ENCODE measurements around the gene CEACAM16. TPM values are rescaled to one million over a fixed set of nuclear protein-coding genes. Genes with fewer than 3 reads are reported as not detected.

Gene CEACAM16
- total RNA-seq, 1 donor from 2014 or later: not detected

GRCh38 chr19:44696939-44697669, 1.8 kb upstream of the CEACAM16 start:
- H3K27ac Mint-ChIP-seq (ENCODE audit: unreplicated experiment): peak overlapping the region; percentile 28
- DNase-seq (ENCODE audit: low spot score): no peak

GRCh38 chr19:44697670-44698034, 1.3 kb upstream of the CEACAM16 start:
- no peak for TF ChIP-seq CTCF (IDR thresholded peaks at IDR 0.05; ENCODE audit: unreplicated experiment)
- no peak overlapping the region for H3K27ac Mint-ChIP-seq (ENCODE audit: unreplicated experiment)
- peaks cover 5% of the 10 kb centered on the region for H3K27me3 Mint-ChIP-seq (ENCODE audit: unreplicated experiment)

More at GRCh38 chr19:44696939-44697669, 1.8 kb upstream of the CEACAM16 start:
- H3K27me3 Mint-ChIP-seq (ENCODE audit: unreplicated experiment): peaks cover 4% of the 10 kb centered on the region
- no peaks in the 10 kb centered on the region for H3K9me3 Mint-ChIP-seq (ENCODE audit: unreplicated experiment)
- no peaks in the 10 kb centered on the region for H3K4me1 Mint-ChIP-seq (ENCODE audit: unreplicated experiment)
- H3K4me3 Mint-ChIP-seq (ENCODE audit: unreplicated experiment): peak overlapping the region; percentile 11
- H3K36me3 Mint-ChIP-seq (ENCODE audit: low read depth, unreplicated experiment): peaks cover 3% of the 10 kb centered on the region
- TF ChIP-seq CTCF (IDR thresholded peaks at IDR 0.05; ENCODE audit: unreplicated experiment): no peak

GRCh38 chr19:44700547-44700946, 1.6 kb downstream of the CEACAM16 start:
- no peak for DNase-seq (ENCODE audit: low spot score)
- Mint-ChIP-seq H3K27ac (ENCODE audit: unreplicated experiment) (no peak overlapping the region), H3K27me3 (ENCODE audit: unreplicated experiment) (peaks cover 10% of the 10 kb centered on the region), H3K4me3 (ENCODE audit: unreplicated experiment) (no peak overlapping the region), H3K4me1 (ENCODE audit: unreplicated experiment) (no peaks in the 10 kb centered on the region), H3K9me3 (ENCODE audit: unreplicated experiment) (no peaks in the 10 kb centered on the region), H3K36me3 (ENCODE audit: low read depth, unreplicated experiment) (peaks cover 3% of the 10 kb centered on the region)
- no peak for TF ChIP-seq CTCF (IDR thresholded peaks at IDR 0.05; ENCODE audit: unreplicated experiment)

More at GRCh38 chr19:44697670-44698034, 1.3 kb upstream of the CEACAM16 start:
- DNase-seq (ENCODE audit: low spot score): no peak
- Mint-ChIP-seq H3K4me1 (ENCODE audit: unreplicated experiment) (no peaks in the 10 kb centered on the region), H3K9me3 (ENCODE audit: unreplicated experiment) (no peaks in the 10 kb centered on the region), H3K36me3 (ENCODE audit: low read depth, unreplicated experiment) (peaks cover 3% of the 10 kb centered on the region), H3K4me3 (ENCODE audit: unreplicated experiment) (no peak overlapping the region)

GRCh38 chr19:44701228-44701627, 2.3 kb downstream of the CEACAM16 start:
- TF ChIP-seq CTCF (IDR thresholded peaks at IDR 0.05; ENCODE audit: unreplicated experiment): no peak
- Mint-ChIP-seq H3K4me3 (ENCODE audit: unreplicated experiment) (no peak overlapping the region), H3K4me1 (ENCODE audit: unreplicated experiment) (no peaks in the 10 kb centered on the region), H3K9me3 (ENCODE audit: unreplicated experiment) (no peaks in the 10 kb centered on the region), H3K27me3 (ENCODE audit: unreplicated experiment) (peaks cover 8% of the 10 kb centered on the region), H3K27ac (ENCODE audit: unreplicated experiment) (no peak overlapping the region), H3K36me3 (ENCODE audit: low read depth, unreplicated experiment) (peaks cover 3% of the 10 kb centered on the region)
- DNase-seq (ENCODE audit: low spot score): no peak

GRCh38 chr19:44702551-44703176, 3.7 kb downstream of the CEACAM16 start:
- no peak overlapping the region for H3K27ac Mint-ChIP-seq (ENCODE audit: unreplicated experiment)
- no peak for DNase-seq (ENCODE audit: low spot score)
- no peaks in the 10 kb centered on the region for H3K9me3 Mint-ChIP-seq (ENCODE audit: unreplicated experiment)
- H3K4me3 Mint-ChIP-seq (ENCODE audit: unreplicated experiment): no peak overlapping the region
- H3K27me3 Mint-ChIP-seq (ENCODE audit: unreplicated experiment): peaks cover 5% of the 10 kb centered on the region
- no peak for TF ChIP-seq CTCF (IDR thresholded peaks at IDR 0.05; ENCODE audit: unreplicated experiment)
- no peaks in the 10 kb centered on the region for H3K36me3 Mint-ChIP-seq (ENCODE audit: low read depth, unreplicated experiment)
- no peaks in the 10 kb centered on the region for H3K4me1 Mint-ChIP-seq (ENCODE audit: unreplicated experiment)

All from endothelial cell (in vitro differentiated cells).